Loucy (cell line): Measurements from ENCODE around the gene MYMX.
"Not testable (repeated sequence)": the region's sequence is repeated elsewhere in the genome, so short reads cannot be mapped to it uniquely, and the experiment has no call there.

Experiments used
- H2AFZ ChIP-seq: fragments of 200-600 bp; sonication (generic); 2 replicates; pipeline ENCODE4 v1.6.0; 2016; ENCODE audit warnings: antibody characterized with exemption, mild to moderate bottlenecking, low read length, moderate library complexity
- H3F3A ChIP-seq: fragments of 200-600 bp; 2 replicates; pipeline ENCODE4 v1.6.0; 2016; ENCODE audit warnings: antibody characterized with exemption, low read depth, mild to moderate bottlenecking
- H3K27me3 ChIP-seq: fragments of 200-600 bp; sonication (generic); 2 replicates; pipeline ENCODE4 v1.6.1; 2014; ENCODE audit warnings: low read length, mild to moderate bottlenecking; ENCODE audit not compliant: insufficient read depth, poor library complexity, severe bottlenecking
- H3K36me3 ChIP-seq: fragments of 200-600 bp; sonication (generic); 2 replicates; pipeline ENCODE4 v1.6.1; 2016; ENCODE audit warnings: low read length; ENCODE audit not compliant: insufficient read depth
- H3K4me1 ChIP-seq: fragments of 200-600 bp; sonication (generic); 2 replicates; pipeline ENCODE4 v1.5.1; 2014; ENCODE audit warnings: low read length, mild to moderate bottlenecking; ENCODE audit not compliant: insufficient read depth, poor library complexity, severe bottlenecking
- H3K4me2 ChIP-seq: fragments of 200-600 bp; sonication (generic); 2 replicates; pipeline ENCODE4 v1.6.0; 2014; ENCODE audit warnings: antibody characterized with exemption, low read length, low read depth, mild to moderate bottlenecking; ENCODE audit not compliant: poor library complexity, severe bottlenecking
- H3K4me3 ChIP-seq: fragments of 200-600 bp; sonication (generic); 2 replicates; pipeline ENCODE4 v1.5.1; 2014; ENCODE audit warnings: low read length, mild to moderate bottlenecking, mixed read lengths; ENCODE audit not compliant: poor library complexity, severe bottlenecking
- H3K79me2 ChIP-seq: fragments of 200-600 bp; sonication (generic); 2 replicates; pipeline ENCODE4 v1.6.1; 2014; ENCODE audit warnings: low read length; ENCODE audit not compliant: insufficient read depth
- H3K9ac ChIP-seq: fragments of 200-600 bp; sonication (generic); 2 replicates; pipeline ENCODE4 v1.6.0; 2014; ENCODE audit warnings: mild to moderate bottlenecking, low read depth, low read length, moderate library complexity; ENCODE audit not compliant: poor library complexity, severe bottlenecking
- H3K9me2 ChIP-seq: fragments of 200-600 bp; sonication (generic); replicated peaks from 2 replicates; pipeline ENCODE4 v1.6.1; 2016; ENCODE audit warnings: low read depth, low read length, mixed read lengths
- H3K9me3 ChIP-seq: fragments of 200-600 bp; sonication (generic); 2 replicates; pipeline ENCODE4 v1.6.1; 2014; ENCODE audit warnings: mild to moderate bottlenecking, antibody characterized with exemption, low read length, low read depth; ENCODE audit not compliant: insufficient read depth
- H4K20me1 ChIP-seq: fragments of 200-600 bp; sonication (generic); 2 replicates; pipeline ENCODE4 v1.6.0; 2014; ENCODE audit warnings: antibody characterized with exemption, low read length, mild to moderate bottlenecking; ENCODE audit not compliant: insufficient read depth, poor library complexity, severe bottlenecking
- EZH2phosphoT487 ChIP-seq: fragments of 200-600 bp; IDR thresholded peaks from 2 replicates; pipeline ENCODE4 v1.6.1; 2018; ENCODE audit warnings: antibody characterized with exemption, mild to moderate bottlenecking, moderate library complexity, borderline replicate concordance
- TF ChIP-seq, protein P1 (sequence below): fragments of 200-600 bp; sonication (generic); conservative IDR thresholded peaks from 2 replicates; pipeline ENCODE4 v1.5.1; 2014; ENCODE audit warnings: mild to moderate bottlenecking, antibody characterized with exemption, low read length

Gene MYMX

GRCh38 chr6:44228836-44229235, 12.1 kb downstream of the MYMX start:
- peaks cover 34% of the 10 kb centered on the region for H3K79me2 ChIP-seq
- H3K4me2 ChIP-seq, result no peak overlapping the region
- no peak overlapping the region for H3K4me3 ChIP-seq
- H3K27me3 ChIP-seq, result no peaks in the 10 kb centered on the region
- no peak overlapping the region for H3K9ac ChIP-seq
- no peak overlapping the region for H2AFZ ChIP-seq
- no peaks in the 10 kb centered on the region for H3K9me2 ChIP-seq
- no peaks in the 10 kb centered on the region for H3K9me3 ChIP-seq
- peaks cover 21% of the 10 kb centered on the region for H3K4me1 ChIP-seq
- TF ChIP-seq, protein P1, sequence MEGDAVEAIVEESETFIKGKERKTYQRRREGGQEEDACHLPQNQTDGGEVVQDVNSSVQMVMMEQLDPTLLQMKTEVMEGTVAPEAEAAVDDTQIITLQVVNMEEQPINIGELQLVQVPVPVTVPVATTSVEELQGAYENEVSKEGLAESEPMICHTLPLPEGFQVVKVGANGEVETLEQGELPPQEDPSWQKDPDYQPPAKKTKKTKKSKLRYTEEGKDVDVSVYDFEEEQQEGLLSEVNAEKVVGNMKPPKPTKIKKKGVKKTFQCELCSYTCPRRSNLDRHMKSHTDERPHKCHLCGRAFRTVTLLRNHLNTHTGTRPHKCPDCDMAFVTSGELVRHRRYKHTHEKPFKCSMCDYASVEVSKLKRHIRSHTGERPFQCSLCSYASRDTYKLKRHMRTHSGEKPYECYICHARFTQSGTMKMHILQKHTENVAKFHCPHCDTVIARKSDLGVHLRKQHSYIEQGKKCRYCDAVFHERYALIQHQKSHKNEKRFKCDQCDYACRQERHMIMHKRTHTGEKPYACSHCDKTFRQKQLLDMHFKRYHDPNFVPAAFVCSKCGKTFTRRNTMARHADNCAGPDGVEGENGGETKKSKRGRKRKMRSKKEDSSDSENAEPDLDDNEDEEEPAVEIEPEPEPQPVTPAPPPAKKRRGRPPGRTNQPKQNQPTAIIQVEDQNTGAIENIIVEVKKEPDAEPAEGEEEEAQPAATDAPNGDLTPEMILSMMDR, result no peak
- no peak for TF ChIP-seq EZH2phosphoT487
- no peaks in the 10 kb centered on the region for H4K20me1 ChIP-seq
- peaks cover 5% of the 10 kb centered on the region; the same call in 1 of the 2 replicates for H3K36me3 ChIP-seq
- no peaks in the 10 kb centered on the region for H3F3A ChIP-seq

DNA sequence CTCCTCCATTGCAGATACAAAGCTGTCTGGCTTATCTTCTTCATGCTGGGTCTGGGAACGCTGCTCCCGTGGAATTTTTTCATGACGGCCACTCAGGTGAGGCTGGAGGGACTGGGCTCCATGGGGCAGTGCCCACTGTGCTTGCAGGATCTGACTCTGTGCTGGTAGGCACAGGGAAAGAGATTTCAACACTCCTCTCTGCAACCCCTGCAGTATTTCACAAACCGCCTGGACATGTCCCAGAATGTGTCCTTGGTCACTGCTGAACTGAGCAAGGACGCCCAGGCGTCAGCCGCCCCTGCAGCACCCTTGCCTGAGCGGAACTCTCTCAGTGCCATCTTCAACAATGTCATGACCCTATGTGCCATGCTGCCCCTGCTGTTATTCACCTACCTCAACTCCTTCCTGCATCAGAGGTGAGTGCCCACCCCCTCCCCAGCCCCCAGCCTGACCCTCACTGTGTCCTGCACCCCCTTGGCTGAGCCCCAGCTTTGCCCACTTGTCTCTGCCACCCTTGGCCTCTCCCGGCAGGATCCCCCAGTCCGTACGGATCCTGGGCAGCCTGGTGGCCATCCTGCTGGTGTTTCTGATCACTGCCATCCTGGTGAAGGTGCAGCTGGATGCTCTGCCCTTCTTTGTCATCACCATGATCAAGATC, 12.8 kb downstream of the MYMX start:
- H3K4me3 ChIP-seq, result no peak overlapping the region
- H3K9me2 ChIP-seq, result no peaks in the 10 kb centered on the region
- no peaks in the 10 kb centered on the region for H4K20me1 ChIP-seq
- H3K9me3 ChIP-seq, result no peaks in the 10 kb centered on the region
- no peak for TF ChIP-seq EZH2phosphoT487
- TF ChIP-seq, protein P1, result no peak
- peaks cover 16% of the 10 kb centered on the region for H3K4me1 ChIP-seq
- H3K9ac ChIP-seq, result no peak overlapping the region
- no peaks in the 10 kb centered on the region for H3F3A ChIP-seq
- no peaks in the 10 kb centered on the region for H3K27me3 ChIP-seq
- no peak overlapping the region for H2AFZ ChIP-seq
- H3K79me2 ChIP-seq, result peaks cover 30% of the 10 kb centered on the region
- no peak overlapping the region for H3K4me2 ChIP-seq
- H3K36me3 ChIP-seq, result peaks cover 5% of the 10 kb centered on the region; the same call in 1 of the 2 replicates

- Histone ChIP-seq H2AFZ (no peak overlapping the region), H3K4me3 (no peak overlapping the region), H3K79me2 (peaks cover 23% of the 10 kb centered on the region; the same call in 1 of the 2 replicates), H4K20me1 (no peaks in the 10 kb centered on the region), H3K9ac (no peak overlapping the region), H3K27me3 (no peaks in the 10 kb centered on the region), H3K9me3 (no peaks in the 10 kb centered on the region), H3K4me1 (peaks cover 12% of the 10 kb centered on the region), H3K9me2 (no peaks in the 10 kb centered on the region), H3K36me3 (peaks cover 5% of the 10 kb centered on the region; the same call in 1 of the 2 replicates), H3F3A (no peaks in the 10 kb centered on the region), H3K4me2 (no peak overlapping the region)
- no peak for TF ChIP-seq EZH2phosphoT487
- TF ChIP-seq, protein P1, result no peak
Measured at GRCh38 chr6:44230034-44230675, 13.4 kb downstream of the MYMX start.

DNA sequence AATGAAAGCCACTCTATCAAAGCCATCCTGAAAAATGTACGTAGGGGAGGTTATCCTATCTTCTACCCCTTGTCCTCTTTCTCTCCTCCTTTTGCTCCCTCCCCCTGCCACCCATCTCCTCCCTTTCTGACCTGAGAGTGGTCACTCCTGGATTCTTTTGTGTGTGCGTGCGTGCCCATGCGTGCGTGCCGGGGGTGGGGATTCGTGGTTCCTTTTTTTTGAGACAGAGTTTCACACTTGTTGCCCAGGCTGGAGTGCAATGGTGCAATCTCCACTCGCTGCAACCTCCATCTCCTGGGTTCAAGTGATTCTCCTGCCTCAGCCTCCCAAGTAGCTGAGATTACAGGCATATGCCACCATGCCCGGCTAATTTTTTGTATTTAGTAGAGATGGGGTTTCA, 14.7 kb downstream of the MYMX start:
- H3F3A ChIP-seq, H3K27me3 ChIP-seq, H3K4me3 ChIP-seq, H3K36me3 ChIP-seq, H3K4me1 ChIP-seq, H3K9me3 ChIP-seq, H3K4me2 ChIP-seq, H4K20me1 ChIP-seq, H2AFZ ChIP-seq, H3K9ac ChIP-seq, H3K9me2 ChIP-seq: not testable (repeated sequence)
- H3K79me2 ChIP-seq, result peaks cover 11% of the 10 kb centered on the region; the same call in 1 of the 2 replicates
